HG02885 (cell line): Measurements from ENCODE around the gene SUGCT.

Source experiments
- ATAC-seq: cut with Tn5 transposase; IDR thresholded peaks from one replicate; pipeline ENCODE4 v1.9.1; 2021; ENCODE audit warnings: mild to moderate bottlenecking; ENCODE audit not compliant: unreplicated experiment, poor library complexity

Gene SUGCT

DNA sequence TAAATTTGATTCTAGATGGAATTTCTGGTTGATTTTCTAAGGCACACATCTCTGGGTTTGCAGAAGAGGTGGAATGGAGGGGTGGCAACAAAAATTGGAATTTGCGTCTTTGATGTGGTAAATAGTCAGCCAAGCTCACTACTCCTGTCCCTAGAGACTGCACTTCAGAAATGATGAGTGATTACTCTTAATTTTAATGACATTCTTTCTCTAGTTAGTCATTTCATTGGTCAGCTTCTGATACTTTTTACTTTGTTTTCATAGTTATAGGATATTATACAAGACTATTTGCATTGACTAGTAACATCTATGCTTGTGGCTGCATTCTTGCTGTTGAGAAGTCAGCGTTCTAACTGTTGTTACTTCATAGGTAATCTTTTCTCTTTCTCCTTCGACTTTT lies 658.3 kb downstream of the SUGCT start:
- ATAC-seq: no peak

DNA sequence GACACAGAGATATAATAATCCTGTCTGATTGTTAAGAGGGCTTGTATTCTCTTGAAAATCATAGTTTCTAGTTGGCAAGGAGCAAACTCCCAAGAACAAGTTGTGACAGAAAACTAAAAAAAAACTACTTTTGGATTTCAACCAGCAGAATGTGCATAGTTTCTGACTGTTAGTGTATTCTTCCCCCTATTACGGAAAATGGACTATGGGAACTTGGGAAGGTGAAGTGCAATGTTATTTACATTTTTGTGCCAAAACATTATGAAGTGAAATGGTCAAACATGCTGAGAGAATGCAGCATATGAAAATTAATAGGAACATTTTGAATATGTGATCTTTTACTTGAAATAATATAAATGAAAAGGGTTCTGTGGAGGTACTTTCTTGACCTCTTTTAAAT lies 660.8 kb downstream of the SUGCT start:
- no peak for ATAC-seq

DNA sequence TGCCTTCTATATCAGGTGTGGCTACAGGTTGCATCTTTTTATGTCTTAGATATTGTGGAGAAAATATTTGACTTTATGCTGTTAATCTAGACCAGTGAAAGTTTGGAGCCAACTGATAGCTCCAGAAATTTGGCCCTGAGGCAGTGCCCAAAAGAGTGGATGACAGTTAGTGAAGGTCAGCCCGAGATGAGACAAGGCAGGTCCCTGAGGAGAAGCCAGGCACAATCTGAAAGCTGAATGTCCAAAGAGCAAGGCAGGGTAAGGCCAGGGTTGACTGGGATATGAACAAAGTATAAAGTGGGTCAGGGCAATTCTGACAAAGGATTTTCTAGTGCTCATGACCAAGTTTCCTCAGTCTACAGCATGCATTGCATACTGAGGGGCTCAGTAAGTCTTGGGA lies 661.9 kb downstream of the SUGCT start:
- no peak for ATAC-seq

DNA sequence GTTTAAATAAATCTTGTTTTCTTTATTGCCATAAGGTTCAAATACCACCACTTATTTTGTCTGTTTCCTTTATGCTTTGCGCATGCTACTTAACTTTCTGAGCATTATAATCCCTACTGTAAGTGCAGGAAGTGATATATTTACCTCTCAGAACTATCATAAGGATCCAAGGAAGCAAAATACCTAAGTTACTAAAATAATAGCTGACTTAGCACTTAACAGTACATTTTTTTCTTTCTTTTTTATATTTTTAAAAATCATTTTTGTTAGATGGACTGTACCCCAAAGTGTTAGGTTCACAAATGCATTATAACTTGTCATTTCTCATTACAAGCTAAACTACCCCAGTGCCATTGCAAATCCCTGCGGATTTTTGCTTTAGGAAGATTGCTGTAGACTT lies 663.8 kb downstream of the SUGCT start:
- ATAC-seq: no peak

DNA sequence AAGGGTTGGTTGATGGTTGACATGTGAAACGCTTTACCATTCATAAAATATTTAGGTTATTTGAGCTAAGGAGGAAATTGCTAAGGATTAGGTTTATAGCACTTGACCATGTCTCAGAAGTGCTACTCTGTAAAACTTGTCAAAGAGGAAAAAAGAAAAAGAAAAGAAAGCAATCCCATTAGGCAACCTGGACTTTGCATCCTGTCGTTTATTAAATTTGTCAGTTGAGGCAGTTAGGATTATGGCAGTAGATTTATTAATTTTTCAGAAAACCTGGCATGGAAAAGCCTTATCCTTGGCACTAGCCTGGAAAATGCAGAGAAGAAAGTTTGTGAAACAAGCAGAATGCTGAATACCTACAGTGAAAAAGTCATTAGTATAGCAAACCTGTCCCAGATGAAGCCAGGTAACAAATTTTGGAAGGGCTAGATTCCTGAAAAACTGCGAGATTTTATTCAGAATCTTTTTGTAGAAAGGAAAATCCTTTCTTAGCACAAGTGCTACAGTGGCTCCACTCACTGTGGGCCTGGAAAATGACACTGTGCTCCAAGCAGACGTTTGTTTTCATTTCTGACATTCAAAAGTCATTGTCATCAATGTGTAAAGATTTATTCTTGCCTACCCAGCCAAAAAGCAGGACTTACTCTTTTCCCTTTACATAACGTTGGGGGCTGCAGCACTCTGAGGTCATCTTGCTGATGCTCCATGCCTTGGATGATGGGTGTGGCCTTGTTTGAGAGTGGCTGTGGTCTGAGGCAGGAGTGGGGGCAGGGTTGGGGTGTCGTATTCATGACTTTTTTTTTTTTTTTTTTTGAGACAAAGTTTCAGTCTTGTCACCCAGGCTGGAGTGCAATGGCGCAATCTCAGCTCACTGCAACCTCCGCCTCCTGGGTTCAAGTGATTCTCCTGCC lies 664.9 kb downstream of the SUGCT start:
- ATAC-seq: no peak

DNA sequence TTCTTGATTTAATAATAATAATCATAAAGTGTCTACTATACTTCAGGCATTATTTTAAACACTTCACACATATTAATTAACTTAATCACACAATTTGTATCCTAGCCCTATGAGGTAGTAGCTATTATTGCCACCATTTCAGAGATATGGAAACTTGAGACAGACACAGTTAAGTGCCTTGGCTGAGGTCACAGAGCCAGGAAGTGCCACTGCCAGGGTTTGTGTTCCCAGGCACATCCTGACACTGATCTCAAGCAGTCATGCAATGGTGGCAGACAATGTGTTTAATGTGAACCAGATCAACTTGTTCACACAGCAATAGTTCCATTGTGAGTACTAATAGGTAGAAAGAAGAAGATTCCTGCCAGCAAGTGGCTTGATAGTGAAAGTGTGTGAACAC lies 666.0 kb downstream of the SUGCT start:
- no peak for ATAC-seq

DNA sequence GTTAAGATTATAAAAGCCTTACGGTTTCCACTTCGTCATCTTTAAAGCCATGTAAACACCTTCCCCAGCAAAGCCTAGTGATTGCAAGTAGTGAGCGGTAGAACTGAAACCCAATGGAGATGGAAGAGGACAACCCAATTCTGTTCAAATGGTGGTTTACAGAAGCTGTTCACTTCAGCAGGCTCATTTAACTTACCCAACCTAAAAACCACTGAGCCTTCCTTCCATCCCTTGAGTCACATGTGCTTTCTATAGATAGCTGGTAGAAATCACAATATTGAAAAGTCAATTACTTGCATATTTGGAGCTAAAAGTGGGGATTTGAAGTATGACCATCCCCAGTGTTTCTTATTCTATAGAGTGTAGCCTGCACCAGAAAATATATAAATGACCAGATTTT lies 667.7 kb downstream of the SUGCT start:
- no peak for ATAC-seq

DNA sequence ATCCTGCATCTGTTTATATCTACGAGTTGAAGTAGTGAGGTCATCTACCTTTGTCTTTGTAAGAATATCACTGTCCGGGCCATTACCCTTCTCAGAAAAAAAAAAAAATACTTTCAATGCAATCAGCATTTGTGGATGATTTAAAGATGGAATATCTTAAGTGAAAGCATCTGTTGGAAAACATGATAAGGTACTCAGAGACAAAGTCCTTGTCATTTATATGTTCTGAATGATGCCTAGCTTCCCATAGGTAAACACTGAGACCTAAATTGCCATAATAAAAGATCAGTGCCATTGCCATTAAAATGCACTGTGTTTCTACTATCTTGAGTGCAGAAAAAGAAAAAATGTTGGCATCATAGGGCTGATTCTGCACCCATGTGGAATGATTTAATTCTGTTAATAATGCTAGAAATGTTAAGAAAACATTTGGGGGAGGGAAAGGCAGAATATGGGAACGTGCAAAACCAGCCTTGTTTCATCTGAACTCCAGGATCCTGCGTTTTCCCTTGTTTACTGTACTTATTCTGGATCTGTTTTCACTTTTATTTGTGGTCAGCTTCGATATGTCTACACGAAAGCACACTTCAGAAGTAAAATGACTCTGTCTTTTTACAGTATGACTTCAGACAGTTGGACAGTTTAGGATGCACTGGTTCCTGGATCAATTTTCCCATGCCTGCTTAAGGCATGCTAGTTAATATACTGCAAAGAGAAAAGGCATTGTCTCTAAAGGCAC lies 669.8 kb downstream of the SUGCT start:
- ATAC-seq: no peak

DNA sequence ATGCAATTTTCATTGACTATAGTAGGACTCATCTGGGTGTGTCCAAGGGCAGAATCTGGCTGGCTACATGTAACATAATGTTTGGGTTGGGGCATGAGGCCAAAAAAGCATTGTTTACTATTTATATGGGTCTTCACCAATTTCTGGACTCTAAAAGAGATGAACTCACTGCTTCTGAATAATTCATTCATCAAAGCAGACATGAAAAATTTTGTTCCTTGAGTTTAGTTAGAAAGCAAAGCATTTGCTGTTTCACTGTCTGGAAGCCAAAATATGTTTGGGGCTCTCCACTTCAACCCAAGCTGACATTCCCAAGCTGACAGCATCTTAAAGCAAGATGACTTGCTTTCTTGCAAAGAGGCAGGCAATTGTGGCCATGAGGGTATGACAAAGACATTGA lies 670.6 kb downstream of the SUGCT start:
- ATAC-seq: no peak

DNA sequence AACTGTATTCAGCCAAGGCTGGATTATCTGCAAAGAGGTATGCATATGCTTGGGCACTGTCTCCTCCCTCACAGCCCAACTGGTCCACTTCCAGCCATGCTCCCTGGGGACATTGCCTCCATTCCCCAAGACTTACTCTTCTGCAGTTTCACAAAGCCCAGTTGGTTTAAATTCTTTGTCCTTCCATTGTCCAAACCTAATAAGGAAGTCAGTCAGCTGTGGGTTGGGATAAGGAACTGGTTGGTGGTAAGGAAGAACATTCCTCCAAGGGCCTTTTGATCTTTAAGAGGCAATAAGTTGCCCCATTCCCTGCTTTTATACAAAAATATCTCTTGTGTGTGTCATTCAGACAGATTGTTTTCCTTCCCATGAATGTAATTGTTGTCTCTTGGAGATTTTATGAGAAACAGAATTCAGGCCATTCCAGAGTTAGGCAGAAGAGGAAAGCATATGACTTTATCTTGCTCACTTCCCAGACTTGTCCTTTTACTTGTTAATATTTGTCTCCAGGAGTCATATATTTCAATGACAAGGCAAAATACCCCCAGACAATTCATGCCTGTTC lies 673.7 kb downstream of the SUGCT start:
- no peak for ATAC-seq

DNA sequence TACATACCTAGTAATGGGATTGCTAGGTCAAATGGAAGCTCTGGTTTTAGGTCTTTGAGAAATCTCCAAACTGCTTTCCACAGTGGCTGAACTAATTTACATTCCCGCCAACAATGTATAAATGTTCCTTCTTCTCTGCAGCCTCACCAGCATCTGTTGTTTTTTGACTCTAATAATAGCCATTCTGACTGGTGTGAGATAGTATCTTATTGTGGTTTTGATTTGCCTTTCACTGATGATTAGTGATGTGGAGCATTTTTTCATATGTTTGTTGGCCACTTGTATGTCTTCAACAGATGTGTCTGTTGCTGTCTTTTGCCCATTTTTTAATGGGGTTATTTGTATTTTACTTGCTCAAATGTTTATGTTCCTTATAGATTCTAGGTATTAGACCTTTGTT lies 675.5 kb downstream of the SUGCT start:
- ATAC-seq: no peak

DNA sequence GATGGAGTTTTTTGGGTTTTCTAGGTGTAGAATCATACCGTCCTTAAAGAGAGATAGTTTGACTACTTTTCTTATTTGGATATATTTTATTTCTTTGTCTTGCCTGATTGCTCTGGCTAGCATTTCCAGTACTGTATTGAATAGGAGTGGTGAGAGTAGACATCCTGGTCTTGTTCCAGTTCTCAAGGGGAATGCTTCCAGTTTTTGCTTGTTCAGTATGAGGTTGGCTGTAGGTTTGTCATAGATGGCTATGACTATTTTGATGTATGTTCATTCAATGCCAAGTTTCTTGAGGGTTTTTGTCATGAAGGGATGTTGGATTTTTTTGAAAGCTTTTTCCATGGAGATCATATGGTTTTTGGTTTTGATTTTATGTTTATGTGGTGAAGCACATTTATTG lies 676.9 kb downstream of the SUGCT start:
- no peak for ATAC-seq

DNA sequence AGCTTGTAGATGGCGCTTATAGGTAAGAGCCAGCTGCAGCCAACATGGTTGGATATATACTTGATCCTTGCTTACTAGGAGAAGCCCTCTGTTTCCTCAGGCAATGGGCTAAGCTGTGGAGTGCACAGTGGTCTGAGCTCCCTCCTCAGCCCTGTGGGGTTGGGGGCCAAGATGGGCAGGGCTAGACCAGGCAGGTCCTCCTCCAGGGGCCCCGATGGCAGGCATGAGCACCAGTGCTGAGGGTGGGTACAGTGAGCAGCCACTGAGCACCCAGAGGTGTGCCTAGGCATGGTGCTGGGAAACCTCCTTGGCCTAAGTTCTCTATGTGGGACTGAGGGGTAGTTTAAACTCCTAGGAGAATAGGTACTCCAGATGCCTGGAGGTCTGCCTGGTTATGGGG lies 680.2 kb downstream of the SUGCT start:
- ATAC-seq: no peak

DNA sequence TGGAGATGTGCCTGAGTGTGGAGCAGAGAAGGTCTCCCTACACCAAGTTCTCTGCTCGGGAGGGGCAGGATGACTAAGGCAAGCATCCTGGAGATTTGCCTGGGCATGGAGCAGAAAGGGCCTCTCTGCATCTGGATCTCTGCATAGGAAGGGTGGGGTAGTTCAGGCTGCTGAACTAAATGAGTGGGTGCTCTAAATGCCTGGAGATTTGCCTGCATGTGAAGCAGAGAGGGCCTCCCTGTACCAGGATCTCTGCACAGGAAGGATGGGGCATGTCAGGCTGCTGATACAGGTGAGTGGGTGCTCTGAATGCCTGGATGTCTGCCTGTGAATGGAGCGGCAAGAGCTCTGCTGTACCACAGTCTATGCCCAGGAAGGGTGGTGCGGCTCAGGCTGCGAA lies 680.7 kb downstream of the SUGCT start:
- ATAC-seq: no peak

DNA sequence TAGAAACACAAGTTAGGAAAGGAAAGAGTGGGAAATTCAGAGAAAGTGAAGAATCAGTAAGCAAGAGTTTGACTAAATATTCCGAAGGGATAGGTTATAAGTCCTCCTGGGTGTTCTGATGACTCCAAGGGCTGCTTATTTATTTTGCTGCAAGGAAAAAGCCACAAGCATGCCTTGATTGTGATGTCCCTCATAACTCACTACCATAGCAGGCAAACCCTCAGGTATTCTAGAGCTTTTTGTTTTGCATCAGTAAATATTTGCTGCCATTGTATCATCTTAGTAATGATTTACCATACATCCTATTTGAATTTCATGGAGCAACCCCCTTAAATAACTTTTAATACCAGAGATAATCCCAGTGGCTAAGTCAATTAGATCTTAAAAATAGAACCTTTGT lies 688.1 kb downstream of the SUGCT start:
- ATAC-seq: no peak

DNA sequence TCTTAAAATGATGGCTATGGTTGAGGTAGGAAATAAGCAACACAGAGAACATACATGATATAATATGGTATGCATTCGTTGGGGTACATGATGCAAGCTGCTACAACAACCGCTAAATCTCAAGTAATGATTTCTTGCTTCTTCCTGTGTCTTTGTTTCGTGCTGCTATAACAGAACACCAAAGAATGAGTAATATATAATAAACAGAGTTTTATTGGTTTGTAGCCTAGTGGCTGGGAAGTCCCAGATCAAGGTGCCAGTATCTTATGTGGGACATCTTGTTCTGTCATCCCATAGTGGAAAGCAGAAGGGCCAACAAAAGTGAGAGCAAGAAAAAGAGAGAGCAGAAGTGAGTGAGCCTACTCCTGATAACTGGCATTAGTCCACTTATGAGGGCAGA lies 689.7 kb downstream of the SUGCT start:
- ATAC-seq: no peak

DNA sequence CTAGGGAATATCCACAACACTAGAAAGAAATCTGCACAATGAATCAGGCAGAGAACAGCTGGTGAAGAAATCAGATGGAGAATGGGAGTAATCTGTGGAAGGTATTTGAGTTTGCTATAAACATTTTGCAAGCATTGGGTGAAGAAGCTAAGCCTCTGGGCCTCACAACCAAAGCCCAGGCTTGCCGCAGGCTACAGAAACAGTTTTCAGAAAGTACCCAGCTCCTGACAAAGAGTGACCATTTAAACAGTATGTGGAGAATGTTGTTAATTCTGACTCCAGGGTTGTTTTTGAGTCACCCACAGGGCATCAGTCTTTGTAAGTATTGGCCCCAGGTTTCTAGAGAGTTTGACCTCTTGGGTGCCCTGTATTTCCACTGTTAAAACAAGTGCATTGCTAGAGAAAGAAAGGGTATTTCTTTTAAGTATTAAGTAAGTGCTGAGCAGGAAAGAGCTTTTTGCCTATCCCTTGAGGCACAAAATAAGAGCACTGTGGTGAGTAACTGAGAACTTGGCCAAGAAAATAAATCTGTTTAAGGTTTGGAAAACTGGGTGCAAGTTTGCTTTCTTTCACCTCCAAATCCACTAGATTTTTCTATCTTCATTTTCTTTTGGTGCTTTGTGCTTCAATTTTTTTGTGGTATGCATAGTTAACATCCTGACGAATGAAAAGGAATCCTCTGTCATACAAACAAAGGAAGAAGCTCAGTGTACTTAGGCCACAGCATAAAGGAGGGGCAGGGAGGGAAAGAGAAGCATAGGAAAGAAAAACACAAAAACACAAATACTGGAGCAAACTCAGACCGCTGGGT lies 691.8 kb downstream of the SUGCT start:
- ATAC-seq: no peak

DNA sequence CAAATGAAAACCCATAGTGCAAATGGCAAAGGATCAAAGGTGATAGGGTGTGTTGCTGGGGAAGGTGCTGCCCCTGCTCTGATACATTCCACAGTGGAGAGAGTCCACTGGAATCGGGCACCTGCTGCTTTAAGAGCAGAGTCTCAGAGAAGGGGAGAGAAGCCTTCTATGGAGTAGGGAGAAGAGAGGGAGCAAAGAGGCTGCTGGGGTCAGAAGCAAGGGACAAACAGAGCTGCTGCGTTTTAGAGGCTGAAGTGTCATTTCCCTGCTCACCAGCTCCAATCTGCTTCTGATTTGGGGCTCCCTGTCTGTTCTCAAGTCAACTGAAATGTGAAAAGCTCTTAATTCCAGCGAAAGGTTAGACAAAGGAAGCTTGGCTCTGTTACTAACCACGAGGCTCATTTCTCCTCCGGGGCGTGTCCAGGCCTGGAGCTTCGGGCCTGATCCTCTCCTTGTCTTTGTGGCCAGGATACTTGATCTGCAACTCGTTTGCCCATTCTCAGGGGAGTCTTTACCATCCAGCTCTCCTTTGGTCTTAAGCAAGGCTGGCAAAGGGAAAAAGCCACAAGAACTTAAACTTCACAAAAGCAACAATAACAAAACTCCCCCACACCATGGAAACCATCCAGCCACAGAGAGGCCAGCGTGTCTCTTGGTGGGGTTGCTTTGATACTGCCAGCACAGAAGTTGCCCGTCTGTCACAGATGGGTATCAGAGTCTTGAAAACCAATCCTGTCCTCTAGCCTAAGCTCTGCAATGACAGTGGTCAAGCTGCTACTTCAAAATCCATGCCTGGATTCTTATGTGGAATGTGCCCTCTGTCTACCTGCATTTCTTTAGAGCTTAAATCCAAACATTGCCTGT lies 692.6 kb downstream of the SUGCT start:
- no peak for ATAC-seq

DNA sequence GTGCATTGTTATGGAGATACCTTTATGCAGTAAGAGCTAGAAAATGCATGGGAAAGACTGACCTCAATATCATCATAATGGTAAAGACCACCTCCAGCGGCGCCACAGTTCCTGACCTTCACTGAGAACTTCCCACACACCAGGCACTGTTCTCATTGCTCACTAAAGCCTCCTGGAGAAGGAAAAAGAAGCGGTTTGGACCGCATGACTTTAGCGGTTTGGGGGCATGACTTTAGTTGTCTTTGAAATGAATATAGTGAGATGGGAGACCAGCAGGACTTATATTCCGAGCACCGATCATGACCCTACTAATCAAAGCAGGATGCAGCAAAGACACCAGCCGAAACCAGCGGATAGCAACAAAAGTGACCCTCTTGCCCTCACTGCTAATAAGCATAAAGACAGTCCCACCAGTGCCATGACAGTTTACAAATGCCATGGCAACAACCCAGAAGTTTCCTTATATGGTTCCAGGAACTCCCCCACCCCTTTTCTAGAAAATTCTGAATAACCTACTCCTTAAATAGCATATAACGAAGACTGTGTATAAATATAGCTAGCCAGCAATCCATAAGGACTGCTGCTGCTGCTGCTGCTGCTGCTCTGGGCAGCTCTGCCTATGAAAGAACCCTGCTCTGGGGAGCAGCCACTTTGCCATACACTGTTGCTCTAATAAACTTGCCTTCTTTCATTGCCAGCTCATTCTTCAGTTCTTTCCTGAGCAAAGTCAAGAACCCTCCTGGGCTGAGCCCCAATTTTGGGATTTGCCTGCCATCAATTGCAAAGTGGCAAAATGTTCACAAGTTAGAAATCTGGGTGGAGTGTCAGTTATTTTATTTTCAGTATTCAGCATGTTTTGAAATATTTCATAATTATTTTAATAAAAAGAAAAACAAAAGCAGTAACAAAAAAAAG lies 694.1 kb downstream of the SUGCT start:
- no peak for ATAC-seq
